ENCODE results near the gene CD276. TPM values are rescaled to one million over a fixed set of nuclear protein-coding genes. Genes with fewer than 3 reads are reported as not detected.

CD276 gene
- total and polyA plus RNA-seq, 8 donors, result 13.9 to 56.0 (median 22.7) TPM

DNA sequence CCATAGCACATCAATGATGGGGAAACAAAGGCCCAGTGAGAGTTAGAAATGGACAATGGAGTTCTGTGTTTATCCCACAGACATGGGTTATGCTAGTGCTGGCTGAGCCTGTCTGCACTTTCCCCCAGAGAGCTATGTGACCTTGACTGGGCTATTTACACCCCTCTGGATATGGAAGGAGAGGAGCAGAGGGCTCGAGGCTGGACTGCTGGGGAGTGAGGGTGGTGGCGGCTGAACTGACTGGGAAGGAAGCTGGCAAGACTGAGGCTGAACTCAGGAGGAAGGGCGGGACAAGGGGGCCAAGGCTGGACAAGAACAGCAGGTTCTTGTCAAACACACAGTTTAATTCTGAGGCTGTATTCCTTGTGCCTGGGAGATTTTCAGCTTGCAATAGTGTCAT is 79.7 kb downstream of the CD276 start:
- TF ChIP-seq, protein P1, sequence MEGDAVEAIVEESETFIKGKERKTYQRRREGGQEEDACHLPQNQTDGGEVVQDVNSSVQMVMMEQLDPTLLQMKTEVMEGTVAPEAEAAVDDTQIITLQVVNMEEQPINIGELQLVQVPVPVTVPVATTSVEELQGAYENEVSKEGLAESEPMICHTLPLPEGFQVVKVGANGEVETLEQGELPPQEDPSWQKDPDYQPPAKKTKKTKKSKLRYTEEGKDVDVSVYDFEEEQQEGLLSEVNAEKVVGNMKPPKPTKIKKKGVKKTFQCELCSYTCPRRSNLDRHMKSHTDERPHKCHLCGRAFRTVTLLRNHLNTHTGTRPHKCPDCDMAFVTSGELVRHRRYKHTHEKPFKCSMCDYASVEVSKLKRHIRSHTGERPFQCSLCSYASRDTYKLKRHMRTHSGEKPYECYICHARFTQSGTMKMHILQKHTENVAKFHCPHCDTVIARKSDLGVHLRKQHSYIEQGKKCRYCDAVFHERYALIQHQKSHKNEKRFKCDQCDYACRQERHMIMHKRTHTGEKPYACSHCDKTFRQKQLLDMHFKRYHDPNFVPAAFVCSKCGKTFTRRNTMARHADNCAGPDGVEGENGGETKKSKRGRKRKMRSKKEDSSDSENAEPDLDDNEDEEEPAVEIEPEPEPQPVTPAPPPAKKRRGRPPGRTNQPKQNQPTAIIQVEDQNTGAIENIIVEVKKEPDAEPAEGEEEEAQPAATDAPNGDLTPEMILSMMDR (IDR thresholded peaks at IDR 0.05), result no peak

More for the DNA sequence above, 79.7 kb downstream of the CD276 start:
- ATAC-seq (no peak), FAIRE-seq (no peak), DNase-seq (no peak)
- Histone ChIP-seq H3K27ac (no peak overlapping the region), H3K4me1 (no peaks in the 10 kb centered on the region), H3K9me3 (no peaks in the 10 kb centered on the region), H3K36me3 (no peaks in the 10 kb centered on the region), H3K4me3 (no peak overlapping the region), H3K27me3 (no peaks in the 10 kb centered on the region)
- WGBS, 2 donors, result 54 to 60% methylated on average over 3 of the region's 3 CpGs
- intact Hi-C loops (cut with DNase I), result no loop called here

Other genes with a start within 250 kb of the CD276 start
- gene REC114, start 241.2 kb upstream of the CD276 start, total RNA-seq, result not detected
- gene REC114, start 241.2 kb upstream of the CD276 start, polyA plus RNA-seq, result not detected
- 10 to 100 TPM; 27.6 to 57.3 (median 36.8) TPM for gene NPTN, start 51.0 kb upstream of the CD276 start, total RNA-seq
- gene NPTN, start 51.0 kb upstream of the CD276 start, polyA plus RNA-seq, result 10 to 100 TPM; 16.2 to 61.9 TPM
- gene INSYN1, start 69.0 kb downstream of the CD276 start, total RNA-seq, result 1 to 10 TPM in 4 of 6 donors, under 1 TPM in 2; 0.42 to 2.7 (median 1.6) TPM
- gene INSYN1, start 69.0 kb downstream of the CD276 start, polyA plus RNA-seq, result 10 to 100 TPM in 1 of 2 donors, 1 to 10 TPM in 1; 6.0 to 28.2 TPM
- not detected for gene TBC1D21, start 189.2 kb downstream of the CD276 start, total RNA-seq
- not detected for gene TBC1D21, start 189.2 kb downstream of the CD276 start, polyA plus RNA-seq
- 10 to 100 TPM in 1 of 6 donors, 1 to 10 TPM in 5; 2.2 to 14.9 (median 4.9) TPM for gene LOXL1, start 242.1 kb downstream of the CD276 start, total RNA-seq
- gene LOXL1, start 242.1 kb downstream of the CD276 start, polyA plus RNA-seq, result 10 to 100 TPM; 11.5 to 14.8 TPM